ENCODE results near the gene MRPL21. TPM values are rescaled to one million over a fixed set of nuclear protein-coding genes. Genes with fewer than 3 reads are reported as not detected.
"Not testable (repeated sequence)": the region's sequence is repeated elsewhere in the genome, so short reads cannot be mapped to it uniquely, and the experiment has no call there.

The MRPL21 gene
- total RNA-seq, 2 donors from 2014 or later: 63.2 to 87.3 TPM

- H3K4me3 ChIP-seq: no peak overlapping the region
- no peak overlapping the region for H3K27ac ChIP-seq
- H3K36me3 ChIP-seq: peaks cover 61% of the 10 kb centered on the region
- no peaks in the 10 kb centered on the region for H3K9me3 ChIP-seq
- H3K27me3 ChIP-seq: no peaks in the 10 kb centered on the region
- no peak for TF ChIP-seq CTCF (IDR thresholded peaks at IDR 0.05)
- no peak for DNase-seq (ENCODE audit: low spot score)
- peaks cover 0 to 23% of the 10 kb centered on the region in 2 donors for H3K4me1 ChIP-seq
These were observed 11.1 kb downstream of the MRPL21 start for GRCh38 chr11:68892576-68892975.

- no peaks in the 10 kb centered on the region for H3K27me3 ChIP-seq
- peaks cover 0 to 23% of the 10 kb centered on the region in 2 donors for H3K4me1 ChIP-seq
- no peak for DNase-seq (ENCODE audit: low spot score)
- TF ChIP-seq CTCF (IDR thresholded peaks at IDR 0.05): no peak
- H3K9me3 ChIP-seq: no peaks in the 10 kb centered on the region
- H3K4me3 ChIP-seq: no peak overlapping the region
- peaks cover 49% of the 10 kb centered on the region for H3K36me3 ChIP-seq
- peak overlapping the region; percentile 71 to 72 for H3K27ac ChIP-seq
These were observed 12.2 kb downstream of the MRPL21 start for GRCh38 chr11:68891351-68891948.

GRCh38 chr11:68890490-68891231 lies 13.0 kb downstream of the MRPL21 start:
- Histone ChIP-seq H3K27me3 (no peaks in the 10 kb centered on the region), H3K9me3 (no peaks in the 10 kb centered on the region), H3K36me3 (peaks cover 41% of the 10 kb centered on the region), H3K4me3 (no peak overlapping the region), H3K27ac (peak overlapping the region; percentile 71 to 80), H3K4me1 (peaks cover 0 to 30% of the 10 kb centered on the region in 2 donors)
- peak in 1 of 2 donors; percentile 0 for TF ChIP-seq CTCF (IDR thresholded peaks at IDR 0.05)
- DNase-seq (ENCODE audit: low spot score): peak; percentile 94

- DNase-seq (ENCODE audit: low spot score): peak; percentile 64
- Histone ChIP-seq H3K4me3 (no peak overlapping the region), H3K9me3 (no peaks in the 10 kb centered on the region), H3K27ac (peak overlapping the region; percentile 71 to 80), H3K4me1 (peaks cover 0 to 30% of the 10 kb centered on the region in 2 donors), H3K27me3 (no peaks in the 10 kb centered on the region), H3K36me3 (peaks cover 35% of the 10 kb centered on the region)
- TF ChIP-seq CTCF (IDR thresholded peaks at IDR 0.05): peak; percentile 26 to 63
These were observed 13.6 kb downstream of the MRPL21 start for GRCh38 chr11:68889948-68890446.

- H3K4me3 ChIP-seq; H3K4me1 ChIP-seq; H3K27ac ChIP-seq; DNase-seq (ENCODE audit: low spot score); H3K9me3 ChIP-seq; H3K36me3 ChIP-seq; H3K27me3 ChIP-seq: not testable (repeated sequence)
These were observed 18.8 kb downstream of the MRPL21 start for GRCh38 chr11:68884827-68885226.

GRCh38 chr11:68882391-68882790 lies 21.2 kb downstream of the MRPL21 start:
- no peak overlapping the region for H3K27ac ChIP-seq
- H3K9me3 ChIP-seq: no peaks in the 10 kb centered on the region
- TF ChIP-seq CTCF (IDR thresholded peaks at IDR 0.05): no peak
- H3K4me1 ChIP-seq: peaks cover 0 to 14% of the 10 kb centered on the region in 2 donors
- no peaks in the 10 kb centered on the region for H3K27me3 ChIP-seq
- no peak for DNase-seq (ENCODE audit: low spot score)
- H3K4me3 ChIP-seq: no peak overlapping the region
- H3K36me3 ChIP-seq: no peaks in the 10 kb centered on the region
